HepG2 (cell line): ENCODE results near the gene PNLIPRP1. TPM values are rescaled to one million over a fixed set of nuclear protein-coding genes. Genes with fewer than 3 reads are reported as not detected.

Experiments used
- ATAC-seq: fragments of 200-7000 bp; cut with Tn5 transposase; 3 replicates; pipeline ENCODE4 v1.9.1; 2020; ENCODE audit warnings: mild to moderate bottlenecking, moderate library complexity
- BruUV-seq: library from RNA; stranded (reverse); fragments of 400-500 nt; replicated peaks from 2 replicates; lab custom pipeline; 2021; lab: Mats Ljungman, UMichigan
- CTCF ChIA-PET: fragments of 300-600 bp; formaldehyde crosslinking; extraction: SDS; loops from one replicate; lab custom pipeline; 2021; ENCODE audit warnings: low total read pairs, inconsistent platforms, low intra/inter-chr PET ratio; lab: Yijun Ruan, JAX
- POLR2A ChIA-PET: fragments of 350-600 bp; sonication (Branson Sonifier 250); formaldehyde crosslinking; loops from one replicate; lab custom pipeline; 2020; ENCODE audit warnings: antibody characterized with exemption, inconsistent platforms; lab: Yijun Ruan, JAX
- DNase-seq: peaks from one replicate; pipeline ENCODE4 v3.0.0-alpha.2; 2015; ENCODE audit warnings: low spot score
- FAIRE-seq: peaks from 3 replicates; lab custom pipeline; 2011; peaks lifted over from hg19 to GRCh38; lab: Jason Lieb, UNC
- H2AFZ ChIP-seq: one replicate; pipeline ENCODE4 v1.6.1; 2011; ENCODE audit warnings: low read length, inconsistent platforms
- H3K27ac ChIP-seq: fragments of 300-600 bp; 3 replicates; pipeline ENCODE4 v1.8.0; 2011; ENCODE audit warnings: mixed run types, mild to moderate bottlenecking, mixed read lengths, low read length, inconsistent platforms; ENCODE audit not compliant: insufficient read depth; ENCODE audit errors: extremely low read length
- H3K27me3 ChIP-seq, 2 experiments: fragments of 200-600 bp in 1 of 2; 2 replicates in 1 of 2; 3 replicates in 1 of 2; pipeline versions ENCODE4 v1.6.0 to v1.8.0; 2011; ENCODE audit warnings: low read length in 2 of 2, mild to moderate bottlenecking in 2 of 2, moderate library complexity in 2 of 2, inconsistent platforms in 1 of 2; ENCODE audit not compliant: insufficient read depth in 2 of 2, control insufficient read depth in 1 of 2
- H3K36me3 ChIP-seq, 2 experiments: fragments of 200-600 bp in 1 of 2; replicated peaks in 1 of 2; 2 replicates in 1 of 2; 3 replicates in 1 of 2; pipeline versions ENCODE4 v1.5.1 to v1.8.0; 2011; ENCODE audit warnings: low read length in 2 of 2, inconsistent platforms in 1 of 2; ENCODE audit not compliant: insufficient read depth in 2 of 2, control insufficient read depth in 1 of 2
- H3K4me1 ChIP-seq: 2 replicates; pipeline ENCODE4 v1.5.1; 2012; ENCODE audit warnings: low read length, inconsistent platforms; ENCODE audit not compliant: insufficient read depth
- H3K4me2 ChIP-seq: 2 replicates; pipeline ENCODE4 v1.6.0; 2011; ENCODE audit warnings: low read depth, low read length, inconsistent platforms
- H3K4me3 ChIP-seq, 3 experiments: fragments of 200-600 bp in 1 of 3; sonication (generic), shearing (Covaris generic) in 1 of 3; replicated peaks in 1 of 3; 2 replicates each; pipeline ENCODE4 v1.5.1; 2011 to 2016; ENCODE audit warnings: low read length in 3 of 3, inconsistent platforms in 2 of 3, low read depth in 2 of 3, mild to moderate bottlenecking in 2 of 3, control low read depth in 1 of 3, mixed read lengths in 1 of 3; ENCODE audit not compliant: insufficient read depth in 1 of 3
- H3K79me2 ChIP-seq: one replicate; pipeline ENCODE4 v1.6.1; 2011; ENCODE audit warnings: low read length, inconsistent platforms; ENCODE audit not compliant: insufficient read depth
- H3K9ac ChIP-seq: 2 replicates; pipeline ENCODE4 v1.6.0; 2011; ENCODE audit warnings: mild to moderate bottlenecking, low read depth, low read length, inconsistent platforms; ENCODE audit not compliant: insufficient read depth
- H3K9me3 ChIP-seq: 2 replicates; pipeline ENCODE4 v1.5.1; 2012; ENCODE audit warnings: mild to moderate bottlenecking, low read length
- H4K20me1 ChIP-seq: 2 replicates; pipeline ENCODE4 v1.6.0; 2011; ENCODE audit warnings: inconsistent platforms, mild to moderate bottlenecking, low read length, moderate library complexity; ENCODE audit not compliant: insufficient read depth
- HMG20A ChIP-seq: IDR thresholded peaks from 2 replicates; pipeline ENCODE4 v1.6.1; 2016; ENCODE audit warnings: borderline replicate concordance
- KIAA2018 ChIP-seq: sonication (generic); formaldehyde crosslinking; IDR thresholded peaks from 2 replicates; pipeline ENCODE4 v1.5.0; 2020; ENCODE audit warnings: mild to moderate bottlenecking, missing genetic modification reagents, borderline replicate concordance
- POLR2AphosphoS5 ChIP-seq: IDR thresholded peaks from 2 replicates; pipeline ENCODE4 v1.6.1; 2012; ENCODE audit warnings: low read depth, low read length
- PRDM4 ChIP-seq: sonication (generic); formaldehyde crosslinking; IDR thresholded peaks from 2 replicates; pipeline ENCODE4 v1.9.0; 2021; ENCODE audit warnings: missing genetic modification reagents, borderline replicate concordance
- ZNF609 ChIP-seq: sonication (generic); formaldehyde crosslinking; IDR thresholded peaks from 2 replicates; pipeline ENCODE4 v1.4.0; 2020; ENCODE audit warnings: mild to moderate bottlenecking, missing genetic modification reagents, borderline replicate concordance
- WGBS: methylation state at CpG from one replicate; pipeline ENCODE4 v1.1.6; 2017; ENCODE audit warnings: low lambda C conversion rate; 5-methylcytosine and 5-hydroxymethylcytosine counted together
- in situ Hi-C: cut with HindIII; loops from 2 replicates; pipeline ENCODE4 v1.10.0; 2017; ENCODE audit warnings: low pct_unique_long_range_greater_than_20kb; ENCODE audit not compliant: extremely low pct_ligation_motif_present
- intact Hi-C: fragments of 100-400 bp; cut with micrococcal nuclease; formaldehyde crosslinking; loops from one replicate; pipeline ENCODE4 v1.10.0; 2022; ENCODE audit not compliant: unreplicated experiment
- polyA plus RNA-seq, 8 experiments: library from polyadenylated mRNA; depleted of rRNA in 3 of 8; stranded (reverse) in 7 of 8; unstranded in 1 of 8; fragments of >200 nt; fragmentation: Illumina TruSeq in 4 of 8; extraction: Trizol in 4 of 8; gene quantifications; 2 replicates each; pipeline versions ENCODE4 v1.2.1 to v1.2.3, GENCODE V29; 2011 to 2016; ENCODE audit warnings: low read depth in 4 of 8, missing spikeins in 1 of 8, mixed read lengths in 1 of 8; ENCODE audit not compliant: insufficient read depth in 1 of 8
- total RNA-seq, 5 experiments: library from RNA; depleted of rRNA; stranded (reverse); fragments of >200 nt; fragmentation: Illumina TruSeq; extraction: Trizol; gene quantifications; 2 replicates each; pipeline ENCODE4 v1.2.3, GENCODE V29; 2016; ENCODE audit warnings: low read depth in 1 of 5

Gene PNLIPRP1
- total and polyA plus RNA-seq, 2 of the 13 experiments (the other 11 are each of a cell fraction or from before 2014, with no cell fraction given), result not detected

DNA sequence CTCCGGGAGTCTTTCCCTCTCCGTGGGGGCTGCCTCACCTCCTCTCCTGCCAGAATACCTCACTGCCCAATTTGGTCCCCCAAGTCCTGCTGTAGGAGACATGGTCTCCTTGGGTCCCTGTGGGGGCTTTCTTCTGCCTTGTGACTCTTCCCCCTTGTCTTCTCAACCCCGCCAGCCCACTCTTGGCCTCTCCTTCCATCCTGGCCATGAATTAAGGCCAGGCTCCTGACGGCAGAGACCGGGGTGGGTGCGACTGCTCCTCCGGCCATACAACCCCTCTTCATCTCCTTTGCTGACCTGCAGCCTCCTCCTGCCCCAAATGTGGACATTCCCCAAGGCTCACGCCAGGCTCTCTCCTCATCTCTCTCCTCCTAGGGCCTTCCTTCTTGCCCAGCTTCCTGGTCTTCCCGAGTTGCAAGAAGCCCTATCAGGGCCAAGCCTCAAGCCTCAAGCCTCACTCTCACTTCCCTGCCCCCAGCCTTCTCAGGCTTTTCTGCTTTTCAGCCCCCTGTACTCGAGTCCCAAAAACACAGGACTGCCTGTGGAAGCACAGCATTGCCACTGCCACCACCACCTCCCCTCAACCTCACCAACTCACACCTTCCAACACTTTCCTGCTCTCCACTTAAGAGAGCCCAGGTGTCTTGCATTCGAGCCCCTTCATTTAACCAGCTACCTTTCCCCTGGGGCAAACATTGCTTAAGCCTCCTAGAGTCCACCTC, 31.3 kb downstream of the PNLIPRP1 start (continued):
- TF ChIP-seq ZNF609 (CRISPR knock-in tag), result no peak

DNA sequence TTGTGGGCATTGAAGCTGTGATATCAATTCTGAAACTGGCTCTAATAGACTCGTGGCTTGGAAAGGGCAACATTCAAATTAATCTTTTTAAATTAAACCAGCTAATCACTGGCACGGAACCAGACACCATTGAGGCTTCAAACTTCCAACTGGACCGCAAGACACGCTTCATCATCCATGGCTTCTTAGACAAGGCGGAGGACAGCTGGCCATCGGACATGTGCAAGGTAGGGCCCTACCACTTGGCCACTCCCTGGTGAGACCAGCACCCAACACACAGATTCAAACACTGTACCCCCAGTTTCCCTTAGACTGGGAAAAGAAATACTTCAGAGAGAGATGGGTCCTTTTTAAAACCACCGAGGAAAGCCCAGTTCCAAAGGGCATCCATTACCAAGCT, 35.1 kb downstream of the PNLIPRP1 start:
- no peak overlapping the region for H3K27ac ChIP-seq
- 70% methylated on average over 7 of the region's 7 CpGs for WGBS
- BruUV-seq, result no TSS peak
- no peak overlapping the region for H3K9ac ChIP-seq
- no peaks in the 10 kb centered on the region for H3K36me3 ChIP-seq
- intact Hi-C loops, result no loop called here
- in situ Hi-C loops, result no loop called here
- FAIRE-seq (no peak), DNase-seq (no peak), ATAC-seq (no peak)
- ChIA-PET POLR2A (no interaction called here), CTCF (no interaction called here)
- no peaks in the 10 kb centered on the region for H4K20me1 ChIP-seq
- no peaks in the 10 kb centered on the region; a peak in 1 of 5 replicates for H3K27me3 ChIP-seq
- no peaks in the 10 kb centered on the region for H3K79me2 ChIP-seq
- H2AFZ ChIP-seq, result no peak overlapping the region
- peaks cover 7% of the 10 kb centered on the region for H3K4me1 ChIP-seq
- H3K4me2 ChIP-seq, result no peak overlapping the region
- H3K4me3 ChIP-seq, result no peak overlapping the region
- no peaks in the 10 kb centered on the region for H3K9me3 ChIP-seq
- TF ChIP-seq KIAA2018 (CRISPR knock-in tag) (no peak), PRDM4 (no peak), HMG20A (no peak), POLR2AphosphoS5 (no peak)
